ENCODE results near the gene THRB.
"Not testable (repeated sequence)": the region's sequence is repeated elsewhere in the genome, so short reads cannot be mapped to it uniquely, and the experiment has no call there.

Gene THRB

GRCh38 chr3:24440760-24441464, 53.7 kb downstream of the THRB start:
- no peak for DNase-seq

GRCh38 chr3:24439021-24439420, 55.6 kb downstream of the THRB start:
- no peak for DNase-seq

GRCh38 chr3:24437326-24437725, 57.3 kb downstream of the THRB start:
- DNase-seq, result no peak

- no peak for DNase-seq
Measured at GRCh38 chr3:24435584-24435983, 59.1 kb downstream of the THRB start.

GRCh38 chr3:24434651-24435050, 60.0 kb downstream of the THRB start:
- no peak for DNase-seq

GRCh38 chr3:24433838-24434591, 60.6 kb downstream of the THRB start:
- no peak for DNase-seq

- DNase-seq, result no peak
Measured at GRCh38 chr3:24432989-24433388, 61.7 kb downstream of the THRB start.

- DNase-seq, result no peak
Measured at GRCh38 chr3:24428481-24428880, 66.2 kb downstream of the THRB start.

GRCh38 chr3:24426896-24427295, 67.8 kb downstream of the THRB start:
- DNase-seq, result no peak

- DNase-seq, result not testable (repeated sequence)
Measured at GRCh38 chr3:24420829-24421228, 73.8 kb downstream of the THRB start.

GRCh38 chr3:24420224-24420623, 74.4 kb downstream of the THRB start:
- no peak for DNase-seq

- no peak for DNase-seq
Measured at GRCh38 chr3:24419067-24419791, 75.4 kb downstream of the THRB start.

GRCh38 chr3:24417730-24418129, 76.9 kb downstream of the THRB start:
- DNase-seq, result no peak

- DNase-seq, result no peak
Measured at GRCh38 chr3:24416224-24416623, 78.4 kb downstream of the THRB start.

GRCh38 chr3:24415824-24416223, 78.8 kb downstream of the THRB start:
- no peak for DNase-seq

GRCh38 chr3:24413662-24414061, 81.0 kb downstream of the THRB start:
- not testable (repeated sequence) for DNase-seq

- no peak for DNase-seq
Measured at GRCh38 chr3:24410860-24411259, 83.8 kb downstream of the THRB start.

- no peak for DNase-seq
Measured at GRCh38 chr3:24407980-24408680, 86.5 kb downstream of the THRB start.

GRCh38 chr3:24406900-24407299, 87.8 kb downstream of the THRB start:
- no peak for DNase-seq

GRCh38 chr3:24405057-24405456, 89.6 kb downstream of the THRB start:
- no peak for DNase-seq

- DNase-seq, result no peak
Measured at GRCh38 chr3:24401811-24402185, 92.9 kb downstream of the THRB start.

- no peak for DNase-seq
Measured at GRCh38 chr3:24401090-24401810, 93.4 kb downstream of the THRB start.

All from T-helper 2 cell (primary cell).